Neural crest cell (in vitro differentiated cells): ENCODE measurements around the gene GPR26. TPM values are rescaled to one million over a fixed set of nuclear protein-coding genes. Genes with fewer than 3 reads are reported as not detected.

ENCODE experiments used
- DNase-seq: peaks from one replicate; pipeline ENCODE4 v3.0.0; 2021; ENCODE audit warnings: low read depth, mixed read lengths, low spot score
- H3K27ac Mint-ChIP-seq: one replicate; pipeline ENCODE4 v1.8.0; 2021; ENCODE audit warnings: mild to moderate bottlenecking, mixed read lengths; ENCODE audit not compliant: unreplicated experiment
- H3K27me3 Mint-ChIP-seq: 2 replicates; pipeline ENCODE4 v1.8.0; 2021; ENCODE audit warnings: low read depth, mild to moderate bottlenecking, mixed read lengths
- H3K36me3 Mint-ChIP-seq: 2 replicates; pipeline ENCODE4 v1.8.0; 2021; ENCODE audit warnings: low read depth, mild to moderate bottlenecking, mixed read lengths
- H3K4me1 Mint-ChIP-seq: 2 replicates; pipeline ENCODE4 v1.8.0; 2021; ENCODE audit warnings: mixed read lengths
- H3K4me3 Mint-ChIP-seq: one replicate; pipeline ENCODE4 v1.8.0; 2021; ENCODE audit warnings: mild to moderate bottlenecking, mixed read lengths
- H3K9me3 Mint-ChIP-seq: 2 replicates; pipeline ENCODE4 v1.8.0; 2021; ENCODE audit warnings: mixed read lengths
- CTCF ChIP-seq: fragments of 200-600 bp; sonication (generic); conservative IDR thresholded peaks from 2 replicates; pipeline ENCODE4 v1.5.0; 2021; ENCODE audit warnings: antibody characterized with exemption, mild to moderate bottlenecking
- total RNA-seq: library from RNA; stranded (reverse); gene quantifications from 2 replicates; pipeline ENCODE4 v1.2.1, GENCODE V29; 2021

Gene GPR26
- total RNA-seq, 1 donor from 2014 or later, result not detected

GRCh38 chr10:123621916-123622315 lies 44.2 kb upstream of the GPR26 start:
- Mint-ChIP-seq H3K4me1 (no peaks in the 10 kb centered on the region), H3K4me3 (no peak overlapping the region), H3K27me3 (peaks cover 62% of the 10 kb centered on the region), H3K27ac (no peak overlapping the region), H3K36me3 (no peaks in the 10 kb centered on the region), H3K9me3 (peaks cover 2% of the 10 kb centered on the region)
- no peak for DNase-seq
- no peak for TF ChIP-seq CTCF

- Mint-ChIP-seq H3K4me3 (no peak overlapping the region), H3K27ac (no peak overlapping the region), H3K27me3 (peaks cover 67% of the 10 kb centered on the region)
These were observed 43.8 kb upstream of the GPR26 start for GRCh38 chr10:123622381-123622780.

GRCh38 chr10:123624086-123624485 lies 42.1 kb upstream of the GPR26 start:
- no peaks in the 10 kb centered on the region for H3K36me3 Mint-ChIP-seq
- TF ChIP-seq CTCF, result no peak
- peaks cover 5% of the 10 kb centered on the region for H3K9me3 Mint-ChIP-seq
- H3K27ac Mint-ChIP-seq, result no peak overlapping the region
- no peak overlapping the region for H3K4me3 Mint-ChIP-seq
- H3K27me3 Mint-ChIP-seq, result peaks cover 62% of the 10 kb centered on the region
- DNase-seq, result no peak
- H3K4me1 Mint-ChIP-seq, result no peaks in the 10 kb centered on the region

More at GRCh38 chr10:123622381-123622780, 43.8 kb upstream of the GPR26 start:
- DNase-seq, result no peak
- Mint-ChIP-seq H3K4me1 (no peaks in the 10 kb centered on the region), H3K36me3 (no peaks in the 10 kb centered on the region), H3K9me3 (peaks cover 5% of the 10 kb centered on the region)
- no peak for TF ChIP-seq CTCF

GRCh38 chr10:123633106-123633505 lies 33.0 kb upstream of the GPR26 start:
- Mint-ChIP-seq H3K27ac (no peak overlapping the region), H3K27me3 (peaks cover 48% of the 10 kb centered on the region), H3K4me3 (no peak overlapping the region), H3K4me1 (no peaks in the 10 kb centered on the region), H3K36me3 (no peaks in the 10 kb centered on the region), H3K9me3 (no peaks in the 10 kb centered on the region)
- TF ChIP-seq CTCF, result no peak
- no peak for DNase-seq

GRCh38 chr10:123633636-123634035 lies 32.5 kb upstream of the GPR26 start:
- Mint-ChIP-seq H3K4me3 (no peak overlapping the region), H3K27ac (no peak overlapping the region), H3K4me1 (no peaks in the 10 kb centered on the region), H3K9me3 (no peaks in the 10 kb centered on the region), H3K27me3 (peaks cover 49% of the 10 kb centered on the region), H3K36me3 (no peaks in the 10 kb centered on the region)
- TF ChIP-seq CTCF, result no peak
- DNase-seq, result no peak

GRCh38 chr10:123634221-123634620 lies 31.9 kb upstream of the GPR26 start:
- no peak for TF ChIP-seq CTCF
- Mint-ChIP-seq H3K9me3 (no peaks in the 10 kb centered on the region), H3K27ac (no peak overlapping the region), H3K27me3 (peaks cover 52% of the 10 kb centered on the region), H3K4me1 (no peaks in the 10 kb centered on the region), H3K36me3 (no peaks in the 10 kb centered on the region), H3K4me3 (no peak overlapping the region)
- DNase-seq, result no peak
